ENCODE data around the gene RAVER1.
"Not testable (repeated sequence)": the region's sequence is repeated elsewhere in the genome, so short reads cannot be mapped to it uniquely, and the experiment has no call there.

RAVER1 gene

GRCh38 chr19:10332965-10333757 lies at the start of gene RAVER1:
Gene RAVER1 (minus strand): TSS chr19:10333529. CDS start chr19:10333507, 22 bp downstream.
- DNase-seq (ENCODE audit: insufficient read length, low spot score) (peak; percentile 99), FAIRE-seq (peak; percentile 99)

- FAIRE-seq; DNase-seq (ENCODE audit: insufficient read length, low spot score): not testable (repeated sequence)
These were observed 49.8 kb upstream of the RAVER1 start for GRCh38 chr19:10383223-10383499.

GRCh38 chr19:10380313-10381102 lies 47.2 kb upstream of the RAVER1 start, which contains the start of gene TYK2:
Gene TYK2 (minus strand): TSS chr19:10380572. CDS start chr19:10378406, 2,166 bp downstream.
- peak; percentile 99 for FAIRE-seq

GRCh38 chr19:10379880-10380312 lies 46.6 kb upstream of the RAVER1 start:
- FAIRE-seq, result peak; percentile 54
- DNase-seq (ENCODE audit: insufficient read length, low spot score), result no peak

More at GRCh38 chr19:10380313-10381102, 47.2 kb upstream of the RAVER1 start, which contains the start of gene TYK2:
- peak; percentile 99 for DNase-seq (ENCODE audit: insufficient read length, low spot score)

- DNase-seq (ENCODE audit: insufficient read length, low spot score), result no peak
- no peak for FAIRE-seq
These were observed 44.8 kb upstream of the RAVER1 start for GRCh38 chr19:10378124-10378523.

- not testable (repeated sequence) for FAIRE-seq; DNase-seq (ENCODE audit: insufficient read length, low spot score)
These were observed 43.9 kb upstream of the RAVER1 start for GRCh38 chr19:10377140-10377640.

GRCh38 chr19:10374931-10375330 lies 41.6 kb upstream of the RAVER1 start:
- DNase-seq (ENCODE audit: insufficient read length, low spot score) (no peak), FAIRE-seq (no peak)

GRCh38 chr19:10372690-10373089 lies 39.4 kb upstream of the RAVER1 start:
- FAIRE-seq (no peak), DNase-seq (ENCODE audit: insufficient read length, low spot score) (no peak)

GRCh38 chr19:10368101-10368803 lies 34.9 kb upstream of the RAVER1 start:
- FAIRE-seq (no peak), DNase-seq (ENCODE audit: insufficient read length, low spot score) (no peak)

GRCh38 chr19:10366950-10367512 lies 33.7 kb upstream of the RAVER1 start:
- FAIRE-seq; DNase-seq (ENCODE audit: insufficient read length, low spot score): not testable (repeated sequence)

GRCh38 chr19:10365518-10365917 lies 32.2 kb upstream of the RAVER1 start:
- FAIRE-seq (no peak), DNase-seq (ENCODE audit: insufficient read length, low spot score) (no peak)

GRCh38 chr19:10364644-10365043 lies 31.3 kb upstream of the RAVER1 start:
- no peak for DNase-seq (ENCODE audit: insufficient read length, low spot score)
- FAIRE-seq, result no peak

GRCh38 chr19:10363789-10364281 lies 30.5 kb upstream of the RAVER1 start:
- no peak for FAIRE-seq
- DNase-seq (ENCODE audit: insufficient read length, low spot score), result no peak

GRCh38 chr19:10362259-10362658 lies 28.9 kb upstream of the RAVER1 start:
- no peak for FAIRE-seq

GRCh38 chr19:10361569-10362011 lies 28.3 kb upstream of the RAVER1 start:
- no peak for DNase-seq (ENCODE audit: insufficient read length, low spot score)
- FAIRE-seq, result no peak

More at GRCh38 chr19:10362259-10362658, 28.9 kb upstream of the RAVER1 start:
- no peak for DNase-seq (ENCODE audit: insufficient read length, low spot score)

GRCh38 chr19:10356431-10356830 lies 23.1 kb upstream of the RAVER1 start:
- no peak for FAIRE-seq
- DNase-seq (ENCODE audit: insufficient read length, low spot score), result no peak

- no peak for DNase-seq (ENCODE audit: insufficient read length, low spot score)
- no peak for FAIRE-seq
These were observed 20.6 kb upstream of the RAVER1 start for GRCh38 chr19:10353793-10354391.

- DNase-seq (ENCODE audit: insufficient read length, low spot score) (no peak), FAIRE-seq (no peak)
These were observed 19.7 kb upstream of the RAVER1 start for GRCh38 chr19:10352764-10353671.

GRCh38 chr19:10346509-10346908 lies 13.2 kb upstream of the RAVER1 start:
- no peak for FAIRE-seq
- no peak for DNase-seq (ENCODE audit: insufficient read length, low spot score)

All from GM19239 (cell line).